H9 (cell line): ENCODE results near the gene ENTPD1. TPM values are rescaled to one million over a fixed set of nuclear protein-coding genes. Genes with fewer than 3 reads are reported as not detected.

Source experiments
- DNase-seq: peaks from one replicate; pipeline ENCODE4 v3.0.0-alpha.2; 2017
- H2AFZ ChIP-seq: one replicate; pipeline ENCODE4 v1.6.1; 2013; ENCODE audit warnings: mild to moderate bottlenecking, low read length, control low read depth, moderate library complexity
- H2AK5ac ChIP-seq: 2 replicates; pipeline ENCODE4 v1.6.1; 2013; ENCODE audit warnings: low read length, control low read depth, mixed read lengths; ENCODE audit not compliant: insufficient read length
- H2BK120ac ChIP-seq: one replicate; pipeline ENCODE4 v1.6.1; 2013; ENCODE audit warnings: low read depth, mild to moderate bottlenecking, low read length, control low read depth, inconsistent platforms; ENCODE audit not compliant: poor library complexity, severe bottlenecking
- H2BK12ac ChIP-seq: 2 replicates; pipeline ENCODE4 v1.6.1; 2013; ENCODE audit warnings: low read length, control low read depth, mixed read lengths, low read depth; ENCODE audit not compliant: insufficient read length
- H2BK15ac ChIP-seq: 2 replicates; pipeline ENCODE4 v1.6.1; 2013; ENCODE audit warnings: low read depth, low read length, control low read depth
- H2BK20ac ChIP-seq: one replicate; pipeline ENCODE4 v1.6.1; 2013; ENCODE audit warnings: low read depth, mild to moderate bottlenecking, low read length, control low read depth, inconsistent platforms; ENCODE audit not compliant: poor library complexity, severe bottlenecking
- H2BK5ac ChIP-seq: 2 replicates; pipeline ENCODE4 v1.6.1; 2013; ENCODE audit warnings: low read length, control low read depth, mixed read lengths; ENCODE audit not compliant: insufficient read length
- H3K14ac ChIP-seq: 2 replicates; pipeline ENCODE4 v1.6.1; 2013; ENCODE audit warnings: low read length, control low read depth; ENCODE audit not compliant: insufficient read depth
- H3K18ac ChIP-seq: 2 replicates; pipeline ENCODE4 v1.6.1; 2013; ENCODE audit warnings: low read depth, mild to moderate bottlenecking, mixed read lengths, low read length, control low read depth; ENCODE audit not compliant: insufficient read length
- H3K23ac ChIP-seq: 2 replicates; pipeline ENCODE4 v1.6.1; 2013; ENCODE audit warnings: low read length, control low read depth, mixed read lengths, low read depth; ENCODE audit not compliant: insufficient read length
- H3K23me2 ChIP-seq: 2 replicates; pipeline ENCODE4 v1.6.1; 2013; ENCODE audit warnings: low read depth, mild to moderate bottlenecking, mixed read lengths, low read length, control low read depth; ENCODE audit not compliant: insufficient read length, poor library complexity, severe bottlenecking
- H3K27ac ChIP-seq: 2 replicates; pipeline ENCODE4 v1.5.1; 2013; ENCODE audit warnings: low read length, control low read depth, mixed read lengths, low read depth; ENCODE audit not compliant: insufficient read length
- H3K27me3 ChIP-seq: 2 replicates; pipeline ENCODE4 v1.6.1; 2013; ENCODE audit warnings: low read length, control low read depth, inconsistent platforms; ENCODE audit not compliant: insufficient read depth
- H3K4ac ChIP-seq: 2 replicates; pipeline ENCODE4 v1.6.1; 2013; ENCODE audit warnings: low read depth, mild to moderate bottlenecking, control low read depth, inconsistent platforms, low read length, moderate library complexity
- H3K4me1 ChIP-seq: 2 replicates; pipeline ENCODE4 v1.6.1; 2013; ENCODE audit warnings: low read length, control low read depth, inconsistent platforms; ENCODE audit not compliant: insufficient read depth
- H3K4me2 ChIP-seq: 2 replicates; pipeline ENCODE4 v1.6.1; 2013; ENCODE audit warnings: low read length, control low read depth, mixed read lengths; ENCODE audit not compliant: insufficient read length, insufficient read depth
- H3K56ac ChIP-seq: 2 replicates; pipeline ENCODE4 v1.6.1; 2013; ENCODE audit warnings: low read depth, mild to moderate bottlenecking, mixed read lengths, low read length, control low read depth; ENCODE audit not compliant: insufficient read length
- H3K79me1 ChIP-seq: 2 replicates; pipeline ENCODE4 v1.6.1; 2013; ENCODE audit warnings: low read depth, mild to moderate bottlenecking, moderate library complexity, low read length, control low read depth, inconsistent platforms; ENCODE audit not compliant: insufficient read depth, poor library complexity, severe bottlenecking
- H3K79me2 ChIP-seq: 2 replicates; pipeline ENCODE4 v1.6.1; 2013; ENCODE audit warnings: low read length, control low read depth, inconsistent platforms; ENCODE audit not compliant: insufficient read depth
- H3K9ac ChIP-seq: 2 replicates; pipeline ENCODE4 v1.6.1; 2013; ENCODE audit warnings: low read length, control low read depth, mixed read lengths; ENCODE audit not compliant: insufficient read length; ENCODE audit errors: extremely low read depth
- H3K9me3 ChIP-seq: one replicate; pipeline ENCODE4 v1.6.1; 2013; ENCODE audit warnings: low read depth, low read length, inconsistent platforms; ENCODE audit not compliant: control insufficient read depth
- H3T11ph ChIP-seq: one replicate; pipeline ENCODE4 v1.6.1; 2013; ENCODE audit warnings: mild to moderate bottlenecking, low read length, control low read depth, inconsistent platforms
- H4K20me1 ChIP-seq: one replicate; pipeline ENCODE4 v1.6.1; 2013; ENCODE audit not compliant: control insufficient read depth, insufficient read length, insufficient read depth
- H4K5ac ChIP-seq: 2 replicates; pipeline ENCODE4 v1.6.1; 2013; ENCODE audit warnings: low read depth, mild to moderate bottlenecking, mixed read lengths, low read length, control low read depth; ENCODE audit not compliant: insufficient read length
- H4K8ac ChIP-seq: replicated peaks from 2 replicates; pipeline ENCODE4 v1.6.1; 2013; ENCODE audit warnings: low read length, control low read depth, mixed read lengths, low read depth; ENCODE audit not compliant: insufficient read length
- H4K91ac ChIP-seq: 2 replicates; pipeline ENCODE4 v1.6.1; 2013; ENCODE audit warnings: low read depth, mild to moderate bottlenecking, moderate library complexity, mixed read lengths, low read length, control low read depth; ENCODE audit not compliant: insufficient read length
- H3K27ac Mint-ChIP-seq, 3 experiments: 2 replicates in 2 of 3; 3 replicates in 1 of 3; pipeline ENCODE4 v1.8.0; 2020 to 2021; ENCODE audit warnings: mixed read lengths in 3 of 3, mild to moderate bottlenecking in 1 of 3, moderate library complexity in 1 of 3
- H3K27me3 Mint-ChIP-seq: 2 replicates; pipeline ENCODE4 v1.8.0; 2021; ENCODE audit warnings: low read depth, mild to moderate bottlenecking, moderate library complexity, mixed read lengths
- H3K36me3 Mint-ChIP-seq, 3 experiments: 2 replicates in 2 of 3; 3 replicates in 1 of 3; pipeline ENCODE4 v1.8.0; 2020 to 2021; ENCODE audit warnings: low read depth in 3 of 3, mixed read lengths in 3 of 3; ENCODE audit not compliant: insufficient read depth in 1 of 3
- H3K4me1 Mint-ChIP-seq, 2 experiments: 2 replicates each; pipeline ENCODE4 v1.8.0; 2020; ENCODE audit warnings: mixed read lengths in 2 of 2
- H3K4me3 Mint-ChIP-seq, 2 experiments: 2 replicates in 1 of 2; 3 replicates in 1 of 2; pipeline ENCODE4 v1.8.0; 2020 to 2021; ENCODE audit warnings: mild to moderate bottlenecking in 2 of 2, mixed read lengths in 2 of 2, moderate library complexity in 1 of 2
- H3K9me3 Mint-ChIP-seq, 2 experiments: 2 replicates in 1 of 2; 3 replicates in 1 of 2; pipeline ENCODE4 v1.8.0; 2020; ENCODE audit warnings: mild to moderate bottlenecking in 2 of 2, mixed read lengths in 2 of 2, moderate library complexity in 1 of 2
- WGBS: extraction: QIAGEN DNeasy Blood & Tissue Kit; methylation state at CpG from one replicate; pipeline ENCODE4 v1.1.7; 2013; ENCODE audit warnings: missing lambda C conversion rate, low lambda C conversion rate, mixed read lengths; ENCODE audit not compliant: insufficient read length; ENCODE audit errors: extremely low coverage; 5-methylcytosine and 5-hydroxymethylcytosine counted together
- total RNA-seq: library from RNA; stranded (reverse); gene quantifications from 2 replicates; pipeline ENCODE4 v1.2.1, GENCODE V29; 2021
- TF ChIP-seq, protein P1 (sequence below): fragments of 200-600 bp; sonication (generic); conservative IDR thresholded peaks from 3 replicates; pipeline ENCODE4 v1.8.0; 2021; ENCODE audit warnings: antibody characterized with exemption, mild to moderate bottlenecking

The ENTPD1 gene
- total RNA-seq, 1 experiment from 2014 or later, result 1.9 TPM

GRCh38 chr10:95783741-95784140, 27.8 kb downstream of the ENTPD1 start:
- Histone ChIP-seq H3K23ac (no peak overlapping the region), H2AK5ac (no peak overlapping the region), H3K14ac (no peak overlapping the region), H2BK5ac (no peak overlapping the region), H2BK12ac (no peak overlapping the region), H4K8ac (no peak overlapping the region), H4K91ac (no peak overlapping the region), H3T11ph (no peak overlapping the region), H3K9me3 (no peaks in the 10 kb centered on the region), H3K4ac (no peak overlapping the region), H2BK20ac (no peak overlapping the region), H3K56ac (no peak overlapping the region), H3K27me3 (no peaks in the 10 kb centered on the region; the same call in 1 of the 2 replicates), H2BK120ac (no peak overlapping the region), H4K5ac (no peak overlapping the region), H3K79me1 (no peaks in the 10 kb centered on the region), H4K20me1 (no peaks in the 10 kb centered on the region), H3K27ac (no peak overlapping the region), H3K18ac (no peak overlapping the region), H2BK15ac (no peak overlapping the region), H3K23me2 (no peaks in the 10 kb centered on the region), H3K79me2 (no peaks in the 10 kb centered on the region), H3K4me1 (no peaks in the 10 kb centered on the region), H3K4me2 (no peak overlapping the region), H2AFZ (no peak overlapping the region), H3K9ac (no peak overlapping the region)
- no CpG with 5 or more reads among the region's 3 CpGs for WGBS
- H3K4me3 Mint-ChIP-seq, result no peak overlapping the region
- H3K36me3 Mint-ChIP-seq, result peaks cover 0 to 1% (median 0%) of the 10 kb centered on the region in 3 experiments; a peak in 2 of 7 replicates
- no peak for DNase-seq
- peaks cover 0 to 5% of the 10 kb centered on the region in 2 experiments; a peak in 2 of 4 replicates for H3K4me1 Mint-ChIP-seq
- no peak overlapping the region for H3K27ac Mint-ChIP-seq
- peaks cover 3 to 5% of the 10 kb centered on the region in 2 experiments; a peak in 3 of 5 replicates for H3K9me3 Mint-ChIP-seq
- no peaks in the 10 kb centered on the region; the same call in 1 of the 2 replicates for H3K27me3 Mint-ChIP-seq
- TF ChIP-seq, protein P1, sequence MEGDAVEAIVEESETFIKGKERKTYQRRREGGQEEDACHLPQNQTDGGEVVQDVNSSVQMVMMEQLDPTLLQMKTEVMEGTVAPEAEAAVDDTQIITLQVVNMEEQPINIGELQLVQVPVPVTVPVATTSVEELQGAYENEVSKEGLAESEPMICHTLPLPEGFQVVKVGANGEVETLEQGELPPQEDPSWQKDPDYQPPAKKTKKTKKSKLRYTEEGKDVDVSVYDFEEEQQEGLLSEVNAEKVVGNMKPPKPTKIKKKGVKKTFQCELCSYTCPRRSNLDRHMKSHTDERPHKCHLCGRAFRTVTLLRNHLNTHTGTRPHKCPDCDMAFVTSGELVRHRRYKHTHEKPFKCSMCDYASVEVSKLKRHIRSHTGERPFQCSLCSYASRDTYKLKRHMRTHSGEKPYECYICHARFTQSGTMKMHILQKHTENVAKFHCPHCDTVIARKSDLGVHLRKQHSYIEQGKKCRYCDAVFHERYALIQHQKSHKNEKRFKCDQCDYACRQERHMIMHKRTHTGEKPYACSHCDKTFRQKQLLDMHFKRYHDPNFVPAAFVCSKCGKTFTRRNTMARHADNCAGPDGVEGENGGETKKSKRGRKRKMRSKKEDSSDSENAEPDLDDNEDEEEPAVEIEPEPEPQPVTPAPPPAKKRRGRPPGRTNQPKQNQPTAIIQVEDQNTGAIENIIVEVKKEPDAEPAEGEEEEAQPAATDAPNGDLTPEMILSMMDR, result no peak
